Thyroid gland (tissue), 4 donors: ENCODE data around the gene GREB1.

Source experiments
- POLR2A ChIP-seq, 2 donors: fragments of 450-650 bp; IDR thresholded peaks; one replicate each; pipeline ENCODE4 v1.6.1; 2017; ENCODE audit warnings: antibody characterized with exemption in 2 of 2, mild to moderate bottlenecking in 2 of 2, moderate library complexity in 1 of 2
- TF ChIP-seq, protein P1 (sequence below), 6 experiments: fragments of 200-600 bp in 3 of 6; fragments of 450-650 bp in 3 of 6; sonication (generic) in 3 of 6; IDR thresholded peaks; one replicate each; pipeline ENCODE4 v1.5.1; 2016 to 2019; ENCODE audit warnings: antibody characterized with exemption in 6 of 6, mild to moderate bottlenecking in 2 of 6, inconsistent platforms in 1 of 6, moderate library complexity in 1 of 6

DNA sequence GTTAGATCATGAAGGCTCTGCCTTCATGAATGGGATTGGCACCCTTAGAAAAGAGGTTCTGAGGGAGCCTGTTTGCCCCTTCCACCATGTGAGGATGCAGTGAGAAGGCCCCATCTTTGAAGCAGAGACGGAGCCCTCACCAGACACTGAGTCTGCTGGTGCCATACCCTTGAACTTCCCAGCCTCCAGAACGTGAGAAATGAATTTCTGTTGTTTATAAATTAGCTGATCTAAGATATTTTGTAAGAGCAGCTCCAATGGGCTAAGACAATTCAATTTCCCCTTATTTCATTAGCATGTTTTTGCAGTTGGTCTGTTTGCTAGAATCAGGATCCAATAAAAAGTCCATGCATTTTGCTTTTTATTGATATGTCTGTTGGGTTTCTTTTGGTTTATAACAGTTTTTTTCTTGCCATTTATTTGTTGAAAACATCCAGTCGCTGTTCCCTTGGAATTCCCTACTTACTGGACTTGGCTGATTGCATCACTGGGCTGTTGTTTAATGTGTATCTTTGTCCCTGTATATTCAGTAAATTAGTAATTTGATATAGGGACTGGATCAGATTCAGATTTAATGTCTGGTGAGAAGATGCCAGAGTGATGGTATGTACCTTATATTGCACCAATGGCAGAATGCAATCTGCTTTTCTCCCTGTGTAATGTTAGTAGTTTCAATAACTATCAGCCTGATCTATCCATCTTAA is 24.0 kb upstream of the GREB1 start:
- no peak for TF ChIP-seq POLR2A (IDR thresholded peaks at IDR 0.05)
- TF ChIP-seq, protein P1, sequence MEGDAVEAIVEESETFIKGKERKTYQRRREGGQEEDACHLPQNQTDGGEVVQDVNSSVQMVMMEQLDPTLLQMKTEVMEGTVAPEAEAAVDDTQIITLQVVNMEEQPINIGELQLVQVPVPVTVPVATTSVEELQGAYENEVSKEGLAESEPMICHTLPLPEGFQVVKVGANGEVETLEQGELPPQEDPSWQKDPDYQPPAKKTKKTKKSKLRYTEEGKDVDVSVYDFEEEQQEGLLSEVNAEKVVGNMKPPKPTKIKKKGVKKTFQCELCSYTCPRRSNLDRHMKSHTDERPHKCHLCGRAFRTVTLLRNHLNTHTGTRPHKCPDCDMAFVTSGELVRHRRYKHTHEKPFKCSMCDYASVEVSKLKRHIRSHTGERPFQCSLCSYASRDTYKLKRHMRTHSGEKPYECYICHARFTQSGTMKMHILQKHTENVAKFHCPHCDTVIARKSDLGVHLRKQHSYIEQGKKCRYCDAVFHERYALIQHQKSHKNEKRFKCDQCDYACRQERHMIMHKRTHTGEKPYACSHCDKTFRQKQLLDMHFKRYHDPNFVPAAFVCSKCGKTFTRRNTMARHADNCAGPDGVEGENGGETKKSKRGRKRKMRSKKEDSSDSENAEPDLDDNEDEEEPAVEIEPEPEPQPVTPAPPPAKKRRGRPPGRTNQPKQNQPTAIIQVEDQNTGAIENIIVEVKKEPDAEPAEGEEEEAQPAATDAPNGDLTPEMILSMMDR (IDR thresholded peaks at IDR 0.05) = no peak
